Activated CD4-positive, alpha-beta T cell treated with anti-CD3 and anti-CD28 coated beads, Interleukin-2, amount 10 ng/mL, durations not matched to agents 24 days and 14 days (primary cell): Measurements from ENCODE around the gene DBX1. TPM values are rescaled to one million over a fixed set of nuclear protein-coding genes. Genes with fewer than 3 reads are reported as not detected.
"Not testable (repeated sequence)": the region's sequence is repeated elsewhere in the genome, so short reads cannot be mapped to it uniquely, and the experiment has no call there.

Experiments used
- DNase-seq: peaks from one replicate; pipeline ENCODE4 v3.0.0; 2022
- H3K27ac Mint-ChIP-seq: one replicate; pipeline ENCODE4 v1.8.0; 2022; ENCODE audit warnings: mild to moderate bottlenecking, mixed read lengths
- H3K27me3 Mint-ChIP-seq: one replicate; pipeline ENCODE4 v1.8.0; 2022; ENCODE audit warnings: mixed read lengths
- H3K36me3 Mint-ChIP-seq: one replicate; pipeline ENCODE4 v1.8.0; 2022; ENCODE audit warnings: low read depth, mild to moderate bottlenecking, mixed read lengths
- H3K4me1 Mint-ChIP-seq: one replicate; pipeline ENCODE4 v1.8.0; 2021; ENCODE audit warnings: mixed read lengths
- H3K4me3 Mint-ChIP-seq: one replicate; pipeline ENCODE4 v1.8.0; 2022; ENCODE audit warnings: mild to moderate bottlenecking, moderate library complexity, mixed read lengths
- H3K9me3 Mint-ChIP-seq: one replicate; pipeline ENCODE4 v1.8.0; 2021; ENCODE audit warnings: mixed read lengths
- intact Hi-C: fragments of 100-400 bp; cut with micrococcal nuclease; formaldehyde crosslinking; loops from one replicate; pipeline ENCODE4 v1.15.1; 2023
- total RNA-seq: library from RNA; stranded (reverse); gene quantifications from 2 replicates; pipeline ENCODE4 v1.2.3, GENCODE V29; 2022

The DBX1 gene
- not detected in 2 replicates for total RNA-seq

- peaks cover 39% of the 10 kb centered on the region for H3K9me3 Mint-ChIP-seq
- H3K36me3 Mint-ChIP-seq, result peaks cover 11% of the 10 kb centered on the region
- no peak within 1 kb of the TSS for H3K4me3 Mint-ChIP-seq
- intact Hi-C loops, result loop anchor here (5.0 kb wide), 3 partner anchors 47 to 512 kb away; partner anchors contain the start of gene NAV2
- peaks cover 20% of the 10 kb centered on the region for H3K4me1 Mint-ChIP-seq
- DNase-seq, result no peak
- peak within 1 kb of the TSS; percentile 49 for H3K27ac Mint-ChIP-seq
- peaks cover 83% of the 10 kb centered on the region for H3K27me3 Mint-ChIP-seq
Measured at GRCh38 chr11:20160425-20161229, at the start of gene DBX1. DBX1 (minus strand) TSS chr11:20160475; CDS start chr11:20160324, 151 bp downstream.

GRCh38 chr11:20208622-20209111 lies 48.4 kb upstream of the DBX1 start:
- Mint-ChIP-seq H3K36me3 (no peaks in the 10 kb centered on the region), H3K4me1 (no peaks in the 10 kb centered on the region), H3K9me3 (peaks cover 4% of the 10 kb centered on the region), H3K27me3 (peaks cover 46% of the 10 kb centered on the region), H3K4me3 (no peak overlapping the region), H3K27ac (no peak overlapping the region)
- DNase-seq, result no peak
- intact Hi-C loops, result loop anchor here (5.0 kb wide), 1 partner anchor 46 kb away; the partner anchor contains the start of gene DBX1

- Mint-ChIP-seq H3K27ac (no peak overlapping the region), H3K27me3 (peaks cover 47% of the 10 kb centered on the region), H3K4me1 (no peaks in the 10 kb centered on the region), H3K4me3 (no peak overlapping the region), H3K9me3 (peaks cover 4% of the 10 kb centered on the region), H3K36me3 (no peaks in the 10 kb centered on the region)
- no peak for DNase-seq
- intact Hi-C loops, result loop anchor here (5.0 kb wide), 1 partner anchor 46 kb away; the partner anchor contains the start of gene DBX1
Measured at GRCh38 chr11:20207781-20208621, 47.7 kb upstream of the DBX1 start.

- peaks cover 4% of the 10 kb centered on the region for H3K9me3 Mint-ChIP-seq
- H3K27me3 Mint-ChIP-seq, result peaks cover 48% of the 10 kb centered on the region
- H3K4me1 Mint-ChIP-seq, result no peaks in the 10 kb centered on the region
- no peak for DNase-seq
- no peaks in the 10 kb centered on the region for H3K36me3 Mint-ChIP-seq
- intact Hi-C loops, result loop anchor here (5.0 kb wide), 1 partner anchor 44 kb away; the partner anchor contains the start of gene DBX1
- H3K4me3 Mint-ChIP-seq, result no peak overlapping the region
- no peak overlapping the region for H3K27ac Mint-ChIP-seq
Measured at GRCh38 chr11:20205807-20206206, 45.5 kb upstream of the DBX1 start.

- no peak overlapping the region for H3K27ac Mint-ChIP-seq
- H3K36me3 Mint-ChIP-seq, result no peaks in the 10 kb centered on the region
- H3K9me3 Mint-ChIP-seq, result peaks cover 4% of the 10 kb centered on the region
- DNase-seq, result no peak
- no peaks in the 10 kb centered on the region for H3K4me1 Mint-ChIP-seq
- H3K27me3 Mint-ChIP-seq, result peaks cover 46% of the 10 kb centered on the region
- intact Hi-C loops, result loop anchor here (5.0 kb wide), 1 partner anchor 42 kb away; the partner anchor contains the start of gene DBX1
- no peak overlapping the region for H3K4me3 Mint-ChIP-seq
Measured at GRCh38 chr11:20204681-20205080, 44.4 kb upstream of the DBX1 start.

GRCh38 chr11:20203831-20204230 lies 43.6 kb upstream of the DBX1 start:
- intact Hi-C loops, result no loop called here
- Mint-ChIP-seq H3K36me3 (no peaks in the 10 kb centered on the region), H3K4me1 (no peaks in the 10 kb centered on the region), H3K4me3 (no peak overlapping the region), H3K27me3 (peaks cover 40% of the 10 kb centered on the region), H3K9me3 (peaks cover 4% of the 10 kb centered on the region), H3K27ac (no peak overlapping the region)
- no peak for DNase-seq

GRCh38 chr11:20201231-20201630 lies 41.0 kb upstream of the DBX1 start:
- H3K4me1 Mint-ChIP-seq, result no peaks in the 10 kb centered on the region
- no peak overlapping the region for H3K4me3 Mint-ChIP-seq
- H3K27ac Mint-ChIP-seq, result no peak overlapping the region
- H3K27me3 Mint-ChIP-seq, result peaks cover 27% of the 10 kb centered on the region
- H3K9me3 Mint-ChIP-seq, result no peaks in the 10 kb centered on the region
- DNase-seq, result no peak
- no peaks in the 10 kb centered on the region for H3K36me3 Mint-ChIP-seq
- intact Hi-C loops, result no loop called here

- intact Hi-C loops, result not testable (repeated sequence)
Measured at GRCh38 chr11:20200331-20200955, 40.2 kb upstream of the DBX1 start.

GRCh38 chr11:20197881-20198280 lies 37.6 kb upstream of the DBX1 start:
- intact Hi-C loops, result no loop called here
- no peak for DNase-seq
- Mint-ChIP-seq H3K36me3 (no peaks in the 10 kb centered on the region), H3K4me1 (no peaks in the 10 kb centered on the region), H3K4me3 (no peak overlapping the region), H3K27me3 (peaks cover 21% of the 10 kb centered on the region), H3K27ac (no peak overlapping the region), H3K9me3 (no peaks in the 10 kb centered on the region)

More at GRCh38 chr11:20200331-20200955, 40.2 kb upstream of the DBX1 start:
- H3K27ac Mint-ChIP-seq, H3K4me1 Mint-ChIP-seq, H3K4me3 Mint-ChIP-seq, H3K36me3 Mint-ChIP-seq, H3K9me3 Mint-ChIP-seq, DNase-seq: not testable (repeated sequence)
- peaks cover 24% of the 10 kb centered on the region for H3K27me3 Mint-ChIP-seq

- DNase-seq, result no peak
- no peak overlapping the region for H3K4me3 Mint-ChIP-seq
- intact Hi-C loops, result no loop called here
Measured at GRCh38 chr11:20194470-20194869, 34.2 kb upstream of the DBX1 start.

GRCh38 chr11:20193307-20193706 lies 33.0 kb upstream of the DBX1 start:
- Mint-ChIP-seq H3K9me3 (no peaks in the 10 kb centered on the region), H3K27ac (no peak overlapping the region), H3K4me1 (no peaks in the 10 kb centered on the region), H3K27me3 (peaks cover 9% of the 10 kb centered on the region), H3K36me3 (no peaks in the 10 kb centered on the region), H3K4me3 (no peak overlapping the region)
- DNase-seq, result no peak
- intact Hi-C loops, result no loop called here

More at GRCh38 chr11:20194470-20194869, 34.2 kb upstream of the DBX1 start:
- no peaks in the 10 kb centered on the region for H3K4me1 Mint-ChIP-seq
- H3K27me3 Mint-ChIP-seq, result peaks cover 12% of the 10 kb centered on the region
- H3K27ac Mint-ChIP-seq, result no peak overlapping the region
- H3K9me3 Mint-ChIP-seq, result no peaks in the 10 kb centered on the region
- H3K36me3 Mint-ChIP-seq, result no peaks in the 10 kb centered on the region

GRCh38 chr11:20192641-20193040 lies 32.4 kb upstream of the DBX1 start:
- Mint-ChIP-seq H3K27me3 (peaks cover 4% of the 10 kb centered on the region), H3K27ac (no peak overlapping the region), H3K4me3 (no peak overlapping the region), H3K36me3 (no peaks in the 10 kb centered on the region), H3K4me1 (no peaks in the 10 kb centered on the region), H3K9me3 (no peaks in the 10 kb centered on the region)
- intact Hi-C loops, result no loop called here
- no peak for DNase-seq

- Mint-ChIP-seq H3K9me3 (no peaks in the 10 kb centered on the region), H3K4me1 (no peaks in the 10 kb centered on the region), H3K4me3 (no peak overlapping the region), H3K36me3 (no peaks in the 10 kb centered on the region), H3K27ac (no peak overlapping the region), H3K27me3 (peaks cover 5% of the 10 kb centered on the region)
- DNase-seq, result no peak
- intact Hi-C loops, result no loop called here
Measured at GRCh38 chr11:20192151-20192550, 31.9 kb upstream of the DBX1 start.
